ENCODE data around the gene TSHR. TPM values are rescaled to one million over a fixed set of nuclear protein-coding genes. Genes with fewer than 3 reads are reported as not detected.

TSHR gene
- total RNA-seq, 1 experiment from 2014 or later = not detected

GRCh38 chr14:81120501-81120900, 165.1 kb downstream of the TSHR start:
- Mint-ChIP-seq H3K4me3 (no peak overlapping the region), H3K27me3 (ENCODE audit: low read depth) (no peaks in the 10 kb centered on the region; the same call in 1 of the 2 replicates), H3K4me1 (no peaks in the 10 kb centered on the region), H3K9me3 (no peaks in the 10 kb centered on the region; a peak in 1 of 5 replicates), H3K36me3 (ENCODE audit: insufficient read depth in 1 of 3, low read depth in 3 of 3) (no peaks in the 10 kb centered on the region), H3K27ac (no peak overlapping the region)
- no peak overlapping the region for H3T11ph ChIP-seq (ENCODE audit: low read length)
- H2BK20ac ChIP-seq (ENCODE audit: low read depth, low read length, poor library complexity, severe bottlenecking) = no peak overlapping the region
- H2BK120ac ChIP-seq (ENCODE audit: low read depth, low read length, poor library complexity, severe bottlenecking) = no peak overlapping the region
- H2AK5ac ChIP-seq (ENCODE audit: insufficient read length, low read length) = no peak overlapping the region
- no peak overlapping the region for H4K8ac ChIP-seq (replicated peaks; ENCODE audit: insufficient read length, low read depth, low read length)
- H3K79me2 ChIP-seq (ENCODE audit: insufficient read depth, low read length) = no peaks in the 10 kb centered on the region
- H3K23ac ChIP-seq (ENCODE audit: insufficient read length, low read depth, low read length) = no peak overlapping the region
- H2BK12ac ChIP-seq (ENCODE audit: insufficient read length, low read depth, low read length) = no peak overlapping the region
- H3K4ac ChIP-seq (ENCODE audit: low read depth, low read length) = no peak overlapping the region
- no CpG with 5 or more reads among the region's 2 CpGs for WGBS (ENCODE audit: extremely low coverage, insufficient read length, low lambda C conversion rate)
- H2BK5ac ChIP-seq (ENCODE audit: insufficient read length, low read length) = no peak overlapping the region
- no peaks in the 10 kb centered on the region for H3K23me2 ChIP-seq (ENCODE audit: insufficient read length, low read depth, low read length, poor library complexity, severe bottlenecking)
- no peak overlapping the region for H4K91ac ChIP-seq (ENCODE audit: insufficient read length, low read depth, low read length)
- TF ChIP-seq, protein P1, sequence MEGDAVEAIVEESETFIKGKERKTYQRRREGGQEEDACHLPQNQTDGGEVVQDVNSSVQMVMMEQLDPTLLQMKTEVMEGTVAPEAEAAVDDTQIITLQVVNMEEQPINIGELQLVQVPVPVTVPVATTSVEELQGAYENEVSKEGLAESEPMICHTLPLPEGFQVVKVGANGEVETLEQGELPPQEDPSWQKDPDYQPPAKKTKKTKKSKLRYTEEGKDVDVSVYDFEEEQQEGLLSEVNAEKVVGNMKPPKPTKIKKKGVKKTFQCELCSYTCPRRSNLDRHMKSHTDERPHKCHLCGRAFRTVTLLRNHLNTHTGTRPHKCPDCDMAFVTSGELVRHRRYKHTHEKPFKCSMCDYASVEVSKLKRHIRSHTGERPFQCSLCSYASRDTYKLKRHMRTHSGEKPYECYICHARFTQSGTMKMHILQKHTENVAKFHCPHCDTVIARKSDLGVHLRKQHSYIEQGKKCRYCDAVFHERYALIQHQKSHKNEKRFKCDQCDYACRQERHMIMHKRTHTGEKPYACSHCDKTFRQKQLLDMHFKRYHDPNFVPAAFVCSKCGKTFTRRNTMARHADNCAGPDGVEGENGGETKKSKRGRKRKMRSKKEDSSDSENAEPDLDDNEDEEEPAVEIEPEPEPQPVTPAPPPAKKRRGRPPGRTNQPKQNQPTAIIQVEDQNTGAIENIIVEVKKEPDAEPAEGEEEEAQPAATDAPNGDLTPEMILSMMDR (conservative IDR thresholded peaks at IDR 0.05) = no peak
- H3K4me1 ChIP-seq (ENCODE audit: insufficient read depth, low read length) = no peaks in the 10 kb centered on the region
- no peak overlapping the region for H3K56ac ChIP-seq (ENCODE audit: insufficient read length, low read depth, low read length)
- H3K9ac ChIP-seq (ENCODE audit: extremely low read depth, insufficient read length, low read length) = no peak overlapping the region
- no peak overlapping the region for H2AFZ ChIP-seq (ENCODE audit: low read length)
- no peak overlapping the region for H2BK15ac ChIP-seq (ENCODE audit: low read depth, low read length)
- H3K27me3 ChIP-seq (ENCODE audit: insufficient read depth, low read length) = no peaks in the 10 kb centered on the region
- no peaks in the 10 kb centered on the region for H4K20me1 ChIP-seq (ENCODE audit: control insufficient read depth, insufficient read depth, insufficient read length)
- H3K9me3 ChIP-seq (ENCODE audit: control insufficient read depth, low read depth, low read length) = no peaks in the 10 kb centered on the region
- no peaks in the 10 kb centered on the region for H3K79me1 ChIP-seq (ENCODE audit: insufficient read depth, low read depth, low read length, poor library complexity, severe bottlenecking)
- no peak overlapping the region for H3K14ac ChIP-seq (ENCODE audit: insufficient read depth, low read length)
- no peak for DNase-seq
- no peak overlapping the region for H3K27ac ChIP-seq (ENCODE audit: insufficient read length, low read depth, low read length)
- no peak overlapping the region for H3K18ac ChIP-seq (ENCODE audit: insufficient read length, low read depth, low read length)
- H3K4me2 ChIP-seq (ENCODE audit: insufficient read depth, insufficient read length, low read length) = no peak overlapping the region
- no peak overlapping the region for H4K5ac ChIP-seq (ENCODE audit: insufficient read length, low read depth, low read length)

Measured in H9 (cell line).